HFF-Myc (cell line): ENCODE measurements around the gene ERCC1.
A peak's percentile ranks its signal among the peaks of the same experiment; 100 is the strongest.
"Not testable (repeated sequence)": the region's sequence is repeated elsewhere in the genome, so short reads cannot be mapped to it uniquely, and the experiment has no call there.

Source experiments
- DNase-seq: peaks from one replicate; pipeline ENCODE4 v3.0.0-alpha.2; 2011; ENCODE audit warnings: low read depth; ENCODE audit errors: extremely low read depth
- H3K4me3 ChIP-seq: replicated peaks from 2 replicates; pipeline ENCODE4 v1.5.1; 2011; ENCODE audit warnings: low read depth, mild to moderate bottlenecking, control low read depth, low read length
- CTCF ChIP-seq: IDR thresholded peaks from 2 replicates; pipeline ENCODE4 v1.5.1; 2012; ENCODE audit warnings: mild to moderate bottlenecking, low read depth, low read length, control low read depth; ENCODE audit errors: missing control alignments

ERCC1 gene

GRCh38 chr19:45440873-45441654 lies 17.3 kb upstream of the ERCC1 start:
- TF ChIP-seq CTCF, result no peak
- no peak overlapping the region for H3K4me3 ChIP-seq
- DNase-seq, result no peak

- peak overlapping the region; percentile 49 for H3K4me3 ChIP-seq
- TF ChIP-seq CTCF, result no peak
- no peak for DNase-seq
Measured at GRCh38 chr19:45440259-45440638, 16.5 kb upstream of the ERCC1 start.

- TF ChIP-seq CTCF, result peak; percentile 94
- peak overlapping the region; percentile 49 for H3K4me3 ChIP-seq
- DNase-seq, result no peak
Measured at GRCh38 chr19:45439569-45440258, 16.0 kb upstream of the ERCC1 start.

- TF ChIP-seq CTCF, result no peak
- peak overlapping the region; percentile 49 for H3K4me3 ChIP-seq
- DNase-seq, result no peak
Measured at GRCh38 chr19:45439190-45439568, 15.5 kb upstream of the ERCC1 start.

- no peak overlapping the region for H3K4me3 ChIP-seq
- TF ChIP-seq CTCF, result no peak
- DNase-seq, result no peak
Measured at GRCh38 chr19:45437328-45437727, 13.6 kb upstream of the ERCC1 start.

GRCh38 chr19:45432543-45432942 lies 8.8 kb upstream of the ERCC1 start:
- H3K4me3 ChIP-seq, DNase-seq: not testable (repeated sequence)

GRCh38 chr19:45431008-45431407 lies 7.3 kb upstream of the ERCC1 start:
- not testable (repeated sequence) for H3K4me3 ChIP-seq, DNase-seq

- H3K4me3 ChIP-seq, result not testable (repeated sequence)
Measured at GRCh38 chr19:45429896-45430295, 6.2 kb upstream of the ERCC1 start.

More at GRCh38 chr19:45429896-45430295, 6.2 kb upstream of the ERCC1 start:
- not testable (repeated sequence) for DNase-seq
